GM19025 (cell line): Measurements from ENCODE around the gene BMP4.

ENCODE experiments used
- ATAC-seq: cut with Tn5 transposase; IDR thresholded peaks from one replicate; pipeline ENCODE4 v1.9.1; 2021; ENCODE audit warnings: mild to moderate bottlenecking, low read depth, moderate library complexity; ENCODE audit not compliant: unreplicated experiment

The BMP4 gene

GRCh38 chr14:53947452-53948204 lies 9.0 kb downstream of the BMP4 start:
- no peak for ATAC-seq

- no peak for ATAC-seq
These were observed 9.6 kb downstream of the BMP4 start for GRCh38 chr14:53947094-53947445.

- no peak for ATAC-seq
These were observed 10.1 kb downstream of the BMP4 start for GRCh38 chr14:53946404-53947093.

GRCh38 chr14:53946071-53946403 lies 10.6 kb downstream of the BMP4 start:
- ATAC-seq, result no peak

- ATAC-seq, result no peak
These were observed 12.9 kb downstream of the BMP4 start for GRCh38 chr14:53943751-53944083.

GRCh38 chr14:53942970-53943750 lies 13.5 kb downstream of the BMP4 start:
- ATAC-seq, result no peak

- ATAC-seq, result no peak
These were observed 18.3 kb downstream of the BMP4 start for GRCh38 chr14:53938136-53938837.

- no peak for ATAC-seq
These were observed 21.7 kb downstream of the BMP4 start for GRCh38 chr14:53934778-53935414.

- no peak for ATAC-seq
These were observed 23.7 kb downstream of the BMP4 start for GRCh38 chr14:53932966-53933365.

- no peak for ATAC-seq
These were observed 26.5 kb downstream of the BMP4 start for GRCh38 chr14:53929871-53930715.

- no peak for ATAC-seq
These were observed 29.5 kb downstream of the BMP4 start for GRCh38 chr14:53927171-53927570.

- no peak for ATAC-seq
These were observed 31.3 kb downstream of the BMP4 start for GRCh38 chr14:53925201-53925766.

- no peak for ATAC-seq
These were observed 31.9 kb downstream of the BMP4 start for GRCh38 chr14:53924753-53925152.

- no peak for ATAC-seq
These were observed 35.6 kb downstream of the BMP4 start for GRCh38 chr14:53921027-53921426.

GRCh38 chr14:53916239-53916638 lies 40.4 kb downstream of the BMP4 start:
- no peak for ATAC-seq

- no peak for ATAC-seq
These were observed 41.1 kb downstream of the BMP4 start for GRCh38 chr14:53915364-53916014.

- no peak for ATAC-seq
These were observed 44.6 kb downstream of the BMP4 start for GRCh38 chr14:53912021-53912420.

- no peak for ATAC-seq
These were observed 48.2 kb downstream of the BMP4 start for GRCh38 chr14:53908416-53908815.

GRCh38 chr14:53902307-53902706 lies 54.3 kb downstream of the BMP4 start:
- ATAC-seq, result no peak
